Coronary artery (tissue), 2 donors: ENCODE results near the gene TRA2B.

ENCODE experiments used
- DNase-seq: peaks from one replicate; pipeline ENCODE4 v3.0.0-alpha.2; 2017; ENCODE audit warnings: low spot score
- H3K27ac ChIP-seq, 2 donors: fragments of 200-600 bp; sonication (generic); one replicate each; pipeline ENCODE4 v1.5.1; 2016 to 2019
- H3K4me3 ChIP-seq: fragments of 200-600 bp; sonication (generic); 2 replicates; pipeline ENCODE4 v1.5.1; 2016; ENCODE audit warnings: mild to moderate bottlenecking, moderate library complexity
- CTCF ChIP-seq: fragments of 200-600 bp; sonication (generic); IDR thresholded peaks from one replicate; pipeline ENCODE4 v1.5.1; 2019; ENCODE audit warnings: antibody characterized with exemption

Gene TRA2B

GRCh38 chr3:185966655-185967054 is 28.8 kb upstream of the TRA2B start:
- no peak overlapping the region for H3K4me3 ChIP-seq
- TF ChIP-seq CTCF, result no peak
- H3K27ac ChIP-seq, result no peak overlapping the region
- DNase-seq, result no peak

- Histone ChIP-seq H3K27ac (no peak overlapping the region), H3K4me3 (no peak overlapping the region)
- no peak for TF ChIP-seq CTCF
- DNase-seq, result no peak
These were observed 27.7 kb upstream of the TRA2B start for GRCh38 chr3:185965496-185965895.

GRCh38 chr3:185961675-185962232 is 23.9 kb upstream of the TRA2B start:
- no peak overlapping the region for H3K27ac ChIP-seq
- no peak for TF ChIP-seq CTCF
- peak overlapping the region; percentile 49 for H3K4me3 ChIP-seq
- DNase-seq, result no peak

- no peak for DNase-seq
- peak overlapping the region; percentile 49 for H3K4me3 ChIP-seq
- no peak for TF ChIP-seq CTCF
- H3K27ac ChIP-seq, result peak overlapping the region; percentile 23 to 77
These were observed 22.9 kb upstream of the TRA2B start for GRCh38 chr3:185960522-185961288.

- Histone ChIP-seq H3K27ac (peak overlapping the region; percentile 23 to 77), H3K4me3 (peak overlapping the region; percentile 49)
- TF ChIP-seq CTCF, result no peak
- DNase-seq, result no peak
These were observed 22.1 kb upstream of the TRA2B start for GRCh38 chr3:185959609-185960521.

- DNase-seq, result no peak
- Histone ChIP-seq H3K4me3 (no peak overlapping the region), H3K27ac (peak overlapping the region in 1 of 2 donors; percentile 39)
- TF ChIP-seq CTCF, result no peak
These were observed 20.8 kb upstream of the TRA2B start for GRCh38 chr3:185958626-185959025.
